ENCODE data around the gene PRKAG2.

Gene PRKAG2

DNA sequence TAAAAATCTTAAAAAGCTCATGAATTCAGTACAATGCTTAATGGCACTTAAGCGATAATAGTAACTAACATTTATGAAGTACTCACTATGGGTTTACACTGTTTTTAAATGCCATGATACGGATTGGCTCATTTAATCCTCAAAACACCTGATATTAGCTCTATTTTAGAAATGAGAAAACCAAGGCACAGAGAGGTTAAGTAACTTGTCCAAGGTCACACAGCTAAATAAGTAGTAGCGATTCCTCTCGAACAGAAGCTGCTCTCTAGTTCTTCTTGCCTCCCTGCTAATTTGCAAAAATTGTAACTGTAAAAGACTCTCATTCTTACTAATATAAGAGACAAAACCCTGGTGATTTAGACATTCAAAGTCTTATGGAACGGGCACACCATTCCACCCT, 246.6 kb downstream of the PRKAG2 start:
- DNase-seq, result no peak

DNA sequence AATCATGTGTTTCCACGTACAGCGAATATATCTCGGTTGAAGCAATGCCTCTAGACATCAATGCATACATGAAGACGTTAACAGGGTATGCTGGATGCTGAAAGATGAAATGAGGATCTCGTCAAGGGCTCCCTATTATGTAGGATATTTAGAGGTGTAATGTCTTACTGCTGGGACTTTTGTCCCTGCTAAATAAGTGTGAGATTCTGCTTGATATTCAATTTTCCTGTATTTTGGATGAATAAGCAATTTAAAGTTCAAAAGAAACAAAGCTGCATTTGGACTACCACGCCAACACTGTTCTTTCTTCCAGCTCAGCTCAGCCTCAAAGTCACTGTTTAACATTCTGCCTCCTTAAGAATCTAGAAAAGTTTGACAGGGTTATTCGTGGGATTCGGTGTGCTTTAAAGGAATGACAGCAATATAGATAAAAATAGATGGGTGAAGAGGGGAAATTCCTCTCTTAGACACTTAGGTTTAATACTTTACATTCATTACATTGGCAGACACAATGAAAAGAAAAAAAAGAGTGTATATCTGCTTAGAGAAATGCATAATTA, 247.1 kb downstream of the PRKAG2 start:
- DNase-seq, result no peak

DNA sequence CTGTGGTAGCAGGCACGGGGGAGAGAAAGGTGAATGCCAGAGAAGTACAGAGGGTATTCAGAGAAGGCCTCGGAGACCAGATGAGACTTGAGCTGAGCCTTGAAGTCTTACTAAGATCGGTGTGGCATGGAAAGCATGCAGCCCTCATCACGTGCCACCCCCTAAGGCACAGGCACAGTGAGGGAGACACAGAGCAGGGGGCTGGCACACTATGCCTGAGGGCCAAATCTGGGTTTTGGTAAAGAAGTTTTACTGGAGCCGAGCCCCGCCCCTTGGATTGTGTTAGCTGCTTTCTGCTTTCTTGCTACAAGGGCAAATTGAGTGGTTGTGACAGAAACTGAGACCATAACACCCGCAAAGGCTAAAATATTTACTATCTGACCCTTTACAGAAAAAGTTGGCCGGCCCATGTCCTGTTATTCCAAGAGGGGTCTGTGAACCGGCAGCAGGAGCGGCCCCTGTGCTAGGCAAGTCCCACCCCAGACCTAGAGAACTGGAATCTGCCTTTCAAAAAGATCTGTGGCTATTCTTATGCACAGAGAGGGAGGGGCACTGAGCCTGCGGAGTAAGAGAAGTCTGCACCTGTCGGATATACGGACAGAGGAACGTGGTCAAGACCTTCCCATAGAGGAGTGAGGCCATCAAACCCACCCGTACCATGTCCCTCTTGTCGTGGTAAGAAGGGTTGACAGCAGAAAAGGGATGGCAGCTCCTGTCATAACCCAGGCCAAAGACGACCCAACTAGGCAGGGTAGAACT, 247.9 kb downstream of the PRKAG2 start:
- no peak for DNase-seq

DNA sequence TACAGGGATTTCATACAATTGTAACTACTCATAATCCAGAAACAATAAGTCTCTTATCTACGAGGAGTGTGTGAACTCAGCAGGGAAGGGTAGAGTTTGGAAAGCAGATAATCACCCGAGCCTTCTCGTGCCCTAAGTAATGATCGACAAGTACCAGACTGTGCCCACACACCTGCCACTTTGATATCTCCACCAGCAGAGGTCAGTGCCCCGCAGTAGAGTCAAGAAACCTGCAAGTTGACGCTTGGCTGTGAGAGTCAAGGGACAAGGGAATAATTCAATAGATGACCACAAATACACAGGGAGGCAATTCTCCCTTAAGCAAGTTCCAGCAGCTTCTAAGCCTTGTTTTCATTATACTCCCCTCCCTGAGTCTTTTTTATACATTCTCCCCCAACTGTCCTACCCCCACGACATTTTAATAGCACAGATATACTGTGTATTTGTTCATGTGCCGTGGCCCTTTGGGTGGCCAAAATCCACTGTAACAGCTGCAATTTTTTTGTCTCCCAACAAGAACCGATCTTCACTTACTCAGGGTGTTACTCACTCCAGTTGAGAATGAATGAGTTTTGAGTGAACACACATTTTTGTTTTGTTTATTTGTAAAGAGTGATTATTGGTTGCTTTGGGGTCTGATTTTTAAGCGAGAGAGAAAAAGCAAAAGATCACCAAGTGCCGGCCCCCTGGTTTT, 250.3 kb downstream of the PRKAG2 start:
- no peak for DNase-seq

DNA sequence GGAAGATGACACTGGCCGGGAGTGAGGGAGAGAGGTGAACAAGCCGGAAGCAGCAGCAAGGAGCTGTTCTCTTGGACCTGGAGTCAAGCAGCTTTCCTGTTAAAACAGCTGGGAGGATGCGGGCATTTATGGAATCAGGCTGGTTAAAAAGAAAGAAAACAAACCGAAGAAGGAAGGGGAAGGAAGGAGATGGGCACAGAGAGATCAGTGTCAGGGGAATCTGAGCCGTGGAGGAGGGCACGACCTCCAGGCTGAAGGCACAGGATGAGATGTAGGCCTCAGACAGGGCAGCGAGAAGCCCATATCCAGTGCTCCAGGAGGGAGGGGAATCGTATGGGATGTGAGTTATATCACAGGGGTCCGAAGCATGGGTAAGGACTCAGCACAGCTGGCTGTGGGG, 251.3 kb downstream of the PRKAG2 start:
- DNase-seq, result no peak

DNA sequence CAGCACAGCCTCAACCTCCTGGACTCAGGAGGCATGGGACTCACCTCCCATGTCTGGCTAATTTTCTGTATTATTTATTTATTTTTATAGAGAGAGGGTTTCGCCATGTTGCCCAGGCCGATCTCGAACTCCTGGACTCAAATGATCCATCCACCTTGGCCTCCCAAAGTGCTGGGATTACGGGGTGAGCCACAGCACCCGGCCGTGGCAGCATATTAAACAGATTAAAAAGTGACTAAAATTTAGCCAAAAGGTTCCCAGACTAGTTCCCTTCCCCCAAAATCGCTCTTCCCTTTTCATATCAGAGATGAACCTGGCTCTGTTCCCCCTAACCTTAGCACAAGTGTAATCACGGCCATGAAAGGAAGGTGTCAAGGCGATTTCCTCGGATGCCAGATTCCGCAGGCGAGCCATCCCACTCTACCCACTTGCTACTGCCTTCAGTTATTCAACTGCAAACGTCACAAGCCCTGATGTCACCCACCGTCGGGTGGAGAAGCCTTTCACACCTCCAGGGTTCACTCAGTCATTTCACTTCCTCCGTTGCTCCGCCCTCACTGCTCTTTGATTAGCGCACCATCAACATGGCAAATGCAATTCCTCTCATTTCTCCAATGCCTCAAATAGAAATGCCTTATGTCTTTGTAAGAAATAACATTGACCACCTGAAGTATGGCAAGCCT, 252.5 kb downstream of the PRKAG2 start:
- no peak for DNase-seq

DNA sequence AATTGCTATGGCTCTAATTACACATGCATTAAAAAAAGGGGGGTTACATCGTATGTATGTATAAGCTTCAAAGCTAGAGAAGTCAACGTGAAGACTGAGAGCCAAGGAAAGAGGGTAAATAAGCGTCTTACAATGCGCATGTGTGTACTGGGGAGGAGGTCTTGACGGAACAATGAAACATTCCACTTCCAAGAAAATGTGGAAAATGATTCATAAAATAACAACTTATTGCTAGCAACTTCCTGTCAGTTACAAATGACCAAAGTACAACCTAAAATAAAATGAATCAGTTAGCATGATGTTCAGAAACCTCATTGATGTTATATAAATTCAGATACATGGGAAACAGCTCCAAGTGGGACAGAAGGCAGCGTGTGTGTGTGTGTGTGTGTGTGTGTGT, 253.1 kb downstream of the PRKAG2 start:
- DNase-seq, result no peak

DNA sequence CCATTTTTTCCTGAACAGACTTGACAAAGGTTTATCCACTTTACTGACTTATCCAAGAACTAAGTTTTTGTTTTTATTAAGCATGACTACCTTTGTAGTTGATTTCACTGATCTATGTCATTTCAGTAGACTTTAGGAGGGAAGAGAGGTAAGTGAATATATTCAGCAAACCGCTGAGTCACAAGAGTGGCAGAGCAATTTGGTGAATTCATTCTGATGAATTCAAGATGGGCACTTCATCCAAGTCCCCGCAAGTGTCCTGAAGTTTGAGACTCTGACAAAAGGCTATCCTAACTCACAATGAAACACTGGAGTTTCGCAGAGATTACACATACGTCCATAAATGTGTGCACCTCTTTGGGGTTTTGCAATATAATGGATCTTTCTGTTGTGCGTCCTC, 255.0 kb downstream of the PRKAG2 start:
- DNase-seq, result no peak

DNA sequence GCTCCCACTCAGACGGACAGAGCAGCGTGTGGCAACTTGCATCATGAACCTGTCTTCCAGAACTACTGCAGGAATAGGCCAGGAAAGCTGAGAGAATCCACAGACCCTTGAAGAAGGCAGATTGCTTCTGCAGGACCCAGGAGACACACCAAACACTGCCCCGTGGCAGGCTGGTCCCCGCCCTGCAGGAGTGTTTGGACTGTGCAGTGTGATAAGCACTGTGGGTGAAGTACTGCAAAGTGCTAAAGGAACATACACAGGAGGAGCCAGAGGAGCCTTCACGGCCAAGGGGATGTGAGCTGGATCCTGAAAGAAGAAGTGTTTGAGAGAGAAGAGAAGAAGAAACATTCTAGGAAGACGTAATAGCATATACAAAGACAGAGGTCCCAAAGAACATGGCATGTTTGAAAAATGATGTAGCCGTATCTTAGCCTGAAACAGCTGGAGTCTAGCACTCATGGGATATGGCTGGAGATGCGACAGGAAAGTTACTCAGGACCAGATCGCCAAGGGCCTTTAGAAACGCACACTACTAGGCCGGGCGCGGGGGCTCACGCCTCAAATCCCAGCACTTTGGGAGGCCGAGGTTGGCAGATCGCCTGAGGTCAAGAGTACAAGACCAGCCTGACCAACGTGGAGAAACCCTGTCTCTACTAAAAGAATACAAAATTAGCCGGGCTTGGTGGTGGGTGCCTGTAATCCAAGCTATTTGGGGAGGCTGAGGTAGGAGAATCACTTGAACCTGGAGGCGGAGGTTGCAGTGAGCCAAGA, 260.3 kb downstream of the PRKAG2 start:
- DNase-seq, result no peak

DNA sequence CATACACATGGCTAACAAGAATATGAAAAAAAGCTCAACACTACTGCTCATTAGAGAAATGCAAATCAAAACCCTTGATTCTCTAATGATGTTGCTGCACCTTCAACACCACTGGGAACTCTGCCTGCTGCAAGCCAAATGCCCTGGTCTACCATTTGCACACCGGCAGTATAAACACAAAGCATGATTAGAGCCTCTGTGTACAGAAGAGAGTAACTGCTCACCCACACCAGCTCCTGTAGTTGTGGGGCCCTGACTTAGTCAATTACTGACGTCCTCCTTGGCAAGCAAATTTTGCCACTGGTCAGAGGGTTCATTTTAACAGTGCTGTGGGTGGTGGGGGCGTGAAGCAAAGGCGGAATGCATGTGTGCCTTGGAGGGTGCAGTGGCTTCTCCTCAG, 261.1 kb downstream of the PRKAG2 start:
- DNase-seq, result no peak

DNA sequence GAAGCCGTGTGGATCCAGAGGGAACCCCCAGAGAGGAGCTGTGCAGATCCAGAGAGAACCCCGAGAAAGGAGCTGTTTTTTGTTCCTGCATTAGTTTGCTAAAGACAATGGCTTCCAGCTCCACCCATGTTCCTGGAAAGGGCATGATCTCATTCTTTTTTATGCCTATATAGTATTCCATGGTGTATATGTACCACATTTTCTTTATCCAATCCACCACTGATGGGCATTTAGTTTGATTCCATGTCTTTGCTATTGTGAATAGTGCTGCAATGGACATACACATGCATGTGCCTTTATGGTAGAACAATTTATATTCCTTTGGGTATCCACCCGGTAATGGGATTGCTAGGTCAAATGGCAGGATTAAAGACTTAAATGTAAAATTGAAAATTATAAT, 261.9 kb downstream of the PRKAG2 start:
- DNase-seq, result no peak

DNA sequence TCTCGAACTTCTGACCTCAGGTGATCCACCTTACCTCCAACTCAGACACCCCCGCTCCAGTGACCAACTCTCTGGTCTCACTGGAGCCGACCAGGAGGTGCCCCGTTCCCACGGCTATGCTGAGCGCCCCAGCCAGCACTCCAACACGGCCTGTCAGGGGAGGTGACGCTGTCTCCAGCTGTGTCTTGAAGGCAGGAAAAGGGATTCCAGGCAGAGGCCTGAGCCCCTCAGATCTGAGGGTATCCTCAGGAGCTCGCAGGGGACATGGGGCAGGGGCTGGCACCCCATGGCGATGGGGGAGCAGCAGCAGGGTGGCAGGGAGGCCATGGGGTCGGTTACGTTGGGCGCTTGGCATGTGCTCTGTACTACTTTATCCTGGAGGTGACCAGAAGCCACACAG, 262.9 kb downstream of the PRKAG2 start:
- DNase-seq, result no peak

DNA sequence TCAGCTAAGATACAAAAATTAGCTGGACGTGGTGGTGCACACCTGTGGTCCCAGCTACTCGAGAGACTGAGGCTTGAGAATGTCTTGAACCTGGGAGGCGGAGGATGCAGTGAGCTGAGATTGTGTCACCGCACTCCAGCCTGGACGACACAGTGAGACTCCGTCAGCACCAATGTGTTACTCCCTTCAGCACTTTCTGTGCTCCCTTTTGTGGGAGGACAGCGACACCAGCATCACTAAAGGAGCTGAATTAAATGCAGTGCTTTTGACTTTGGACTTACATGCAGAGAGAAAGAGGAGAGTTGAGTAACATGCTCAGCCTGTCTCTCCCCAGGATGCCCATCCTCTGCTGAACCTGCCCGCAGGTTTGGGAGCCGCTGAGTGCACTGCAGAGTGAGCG, 265.0 kb downstream of the PRKAG2 start:
- no peak for DNase-seq

DNA sequence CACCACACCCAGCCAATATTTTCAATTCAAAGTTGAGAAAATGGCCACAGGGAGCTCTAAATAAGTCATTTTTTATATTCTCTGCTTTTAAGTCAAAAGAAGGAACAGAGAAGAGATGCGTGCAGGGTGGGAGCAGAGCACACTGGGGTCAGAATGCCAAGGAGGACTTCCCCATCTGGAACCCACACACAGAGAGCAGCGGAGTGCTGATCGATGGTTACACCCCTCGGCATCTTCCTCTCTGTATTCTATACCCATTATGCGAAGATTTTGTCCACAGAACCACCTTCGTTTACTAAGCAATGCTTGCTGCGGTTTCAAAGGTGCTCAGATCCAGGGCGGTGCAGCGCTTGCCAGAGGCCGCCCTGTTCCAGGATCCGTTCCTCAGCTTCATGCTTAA, 265.9 kb downstream of the PRKAG2 start:
- no peak for DNase-seq

DNA sequence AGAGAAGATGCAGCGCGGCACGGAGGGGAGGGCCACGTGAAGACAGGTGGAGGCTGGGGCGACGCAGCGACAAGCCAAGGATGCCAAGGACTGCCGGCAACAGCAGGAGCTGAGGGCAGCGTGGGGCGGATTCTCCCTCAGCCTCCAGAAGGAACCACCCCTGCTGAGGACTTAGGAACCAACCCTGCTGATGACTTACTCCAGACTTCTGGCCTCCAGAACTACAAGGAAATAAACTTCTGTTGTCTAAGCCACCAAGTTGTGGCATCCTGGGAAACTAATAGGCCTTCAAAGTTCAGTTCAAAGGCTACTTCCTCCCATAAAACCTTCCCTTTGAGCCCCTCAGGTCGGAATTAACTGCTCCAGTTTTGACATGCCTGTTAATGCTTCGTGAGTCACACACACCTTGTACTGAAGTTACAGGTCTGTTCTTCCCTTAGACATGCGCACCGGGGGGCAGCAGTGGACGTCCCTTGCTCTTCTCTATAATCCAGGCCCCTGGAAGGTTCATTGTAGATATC, 268.8 kb downstream of the PRKAG2 start:
- DNase-seq, result no peak

DNA sequence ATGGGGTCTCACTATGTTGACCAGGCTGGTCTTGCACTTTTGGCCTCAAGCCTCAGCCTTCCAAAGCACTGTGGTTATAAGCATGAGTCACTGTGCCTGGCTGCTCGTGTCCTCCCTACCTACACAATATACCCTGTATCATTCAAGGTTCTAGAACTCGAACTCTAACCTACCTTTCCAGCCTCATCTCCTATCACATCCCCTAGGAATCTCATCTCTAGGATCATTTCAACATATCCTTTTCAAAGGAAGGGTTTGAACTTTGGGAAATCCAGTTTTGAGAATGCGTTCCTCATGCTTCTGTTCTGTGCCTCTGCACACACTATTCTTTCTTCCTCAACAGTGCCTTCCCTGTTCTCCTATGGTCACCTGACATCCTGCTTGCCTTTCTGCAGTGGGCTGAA, 269.4 kb downstream of the PRKAG2 start:
- DNase-seq, result no peak

DNA sequence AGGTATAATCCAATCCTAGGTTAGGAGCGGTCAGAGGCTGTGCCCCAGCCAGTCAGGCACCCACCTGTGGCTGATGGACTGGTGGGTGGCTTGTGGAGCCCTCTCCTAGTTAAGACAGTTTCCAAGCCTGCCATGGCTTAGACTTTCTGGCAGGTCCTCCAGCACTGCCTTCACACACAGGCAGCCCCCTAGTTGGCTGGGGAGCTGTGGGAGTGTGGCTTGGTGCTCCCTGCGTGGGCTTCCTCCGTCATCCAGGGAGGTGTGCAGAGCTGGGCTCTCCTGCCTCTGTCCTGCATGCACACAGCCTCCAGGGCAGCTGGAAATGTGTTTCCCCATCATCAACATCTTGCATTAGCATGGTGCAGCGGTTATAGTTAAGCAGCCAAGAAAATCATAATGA, 273.0 kb downstream of the PRKAG2 start:
- DNase-seq, result no peak

DNA sequence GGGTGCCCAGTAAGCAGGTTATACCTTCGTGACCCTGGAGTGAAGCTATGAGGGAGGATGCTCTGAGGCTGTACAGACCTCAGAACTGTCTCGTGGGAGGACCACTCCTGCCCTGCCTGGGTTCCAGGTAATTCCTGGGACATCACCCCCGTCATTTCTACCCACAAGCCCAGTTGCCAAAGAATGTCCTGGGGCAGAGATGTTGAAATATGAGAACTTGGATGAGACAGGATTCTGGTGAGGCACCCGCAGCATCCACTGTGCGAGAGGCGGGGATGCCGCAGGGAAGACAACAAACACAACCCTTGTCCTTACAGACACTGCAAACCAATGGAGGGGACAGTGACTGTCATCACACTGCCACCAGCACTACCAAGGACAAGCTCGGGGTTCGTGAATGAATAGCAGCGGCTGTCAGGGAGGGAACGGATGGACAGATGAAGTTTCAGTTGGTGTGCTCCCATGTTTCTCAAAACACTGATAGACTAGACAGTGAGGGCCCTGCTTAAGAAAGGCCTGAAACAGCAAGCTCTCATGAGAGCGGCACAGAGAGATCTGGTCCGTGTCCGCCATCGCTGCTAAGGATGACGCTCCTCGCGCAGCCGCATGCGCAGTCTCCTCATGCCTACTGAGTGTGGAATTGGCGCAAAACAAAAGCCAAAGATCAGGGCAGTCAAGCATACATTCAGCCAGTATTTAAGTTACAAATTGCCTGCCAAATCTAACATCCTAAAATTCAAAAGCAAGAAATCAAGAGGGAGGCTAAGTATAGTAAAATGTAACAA, 275.2 kb downstream of the PRKAG2 start:
- DNase-seq, result no peak

DNA sequence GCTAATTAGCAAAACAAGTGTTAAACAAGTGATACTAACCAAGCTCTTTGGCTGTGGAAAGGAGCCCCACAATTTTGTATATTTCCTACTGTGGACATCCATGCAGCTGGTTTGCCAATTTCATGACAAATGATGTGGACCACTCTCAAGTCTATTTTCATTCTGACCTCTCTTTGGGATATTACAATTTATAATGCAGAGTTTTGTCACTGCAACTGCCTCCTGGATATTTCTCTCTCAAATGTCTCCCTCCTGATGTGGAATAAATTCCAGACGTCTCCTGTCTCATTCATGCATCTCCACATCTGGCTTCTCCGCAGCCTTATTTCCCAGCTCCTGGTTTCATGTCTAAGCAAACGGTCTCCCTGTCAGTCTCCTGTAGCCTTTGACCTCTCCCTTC, 276.6 kb downstream of the PRKAG2 start:
- DNase-seq, result no peak

DNA sequence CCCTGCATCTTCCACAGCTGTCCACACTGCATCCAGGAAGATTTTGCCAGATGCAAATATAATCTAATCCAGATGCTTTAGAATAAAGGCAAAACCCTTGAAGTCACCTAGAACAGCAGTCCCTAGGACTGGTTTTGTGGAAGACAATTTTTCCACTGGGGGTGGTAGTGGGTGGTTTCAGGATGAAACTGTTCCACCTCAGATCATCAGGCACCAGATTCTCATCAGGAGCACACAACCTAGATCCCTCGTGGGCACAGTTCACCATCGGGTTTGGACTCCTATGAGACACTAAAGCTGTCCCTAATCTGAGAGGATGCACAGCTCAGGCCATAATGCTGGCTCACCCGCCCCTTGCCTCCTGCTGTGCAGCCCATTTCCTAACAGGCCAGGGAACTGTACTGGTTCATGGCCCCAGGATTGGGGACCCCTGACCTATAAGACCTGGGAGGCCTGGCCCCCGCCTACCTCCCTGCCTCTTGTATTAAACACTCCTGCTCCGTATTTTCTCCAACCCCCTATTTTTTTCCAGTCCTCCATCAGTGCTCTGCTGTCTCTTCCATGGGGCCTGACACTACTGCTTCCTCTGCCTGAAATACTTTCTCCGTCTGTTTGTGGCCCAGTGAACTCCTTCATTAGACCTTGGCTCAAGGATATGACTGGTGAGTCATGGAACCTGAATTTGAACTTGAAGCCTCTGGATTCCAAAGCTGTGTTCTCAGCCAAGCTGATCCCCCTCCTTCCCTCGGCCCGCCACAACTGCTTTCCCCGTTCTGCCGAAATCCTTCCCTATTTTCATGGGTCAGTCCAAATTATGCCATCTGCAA, 277.3 kb downstream of the PRKAG2 start:
- no peak for DNase-seq

All from GDM1 (cell line).